GM21576 (cell line): ENCODE measurements around the gene CFAP299.
A peak's percentile ranks its signal among the peaks of the same experiment; 100 is the strongest.
"Not testable (repeated sequence)": the region's sequence is repeated elsewhere in the genome, so short reads cannot be mapped to it uniquely, and the experiment has no call there.

Experiments used
- ATAC-seq: cut with Tn5 transposase; IDR thresholded peaks from one replicate; pipeline ENCODE4 v1.9.1; 2021; ENCODE audit warnings: mild to moderate bottlenecking, moderate library complexity; ENCODE audit not compliant: unreplicated experiment

The CFAP299 gene

GRCh38 chr4:80439294-80440061 lies 103.9 kb downstream of the CFAP299 start:
- not testable (repeated sequence) for ATAC-seq

DNA sequence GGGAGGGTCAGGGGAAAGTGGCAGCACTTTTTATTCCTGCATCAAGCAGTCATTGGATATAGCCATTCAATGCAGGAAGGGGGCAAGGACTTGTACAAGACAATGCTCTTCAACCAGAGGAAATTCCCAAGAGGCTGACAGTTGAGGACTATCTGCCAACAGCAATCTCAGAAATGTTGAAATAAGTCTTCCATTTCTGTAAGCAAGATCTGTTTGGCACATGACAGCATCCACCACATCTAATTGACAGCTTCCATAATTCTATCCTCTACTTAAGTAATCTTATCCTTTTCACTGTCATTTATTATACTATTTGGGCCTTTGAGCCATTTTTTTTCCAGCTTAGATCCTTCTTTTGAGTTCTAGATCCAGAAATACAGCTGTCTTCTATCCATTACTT lies 110.7 kb downstream of the CFAP299 start:
- no peak for ATAC-seq

DNA sequence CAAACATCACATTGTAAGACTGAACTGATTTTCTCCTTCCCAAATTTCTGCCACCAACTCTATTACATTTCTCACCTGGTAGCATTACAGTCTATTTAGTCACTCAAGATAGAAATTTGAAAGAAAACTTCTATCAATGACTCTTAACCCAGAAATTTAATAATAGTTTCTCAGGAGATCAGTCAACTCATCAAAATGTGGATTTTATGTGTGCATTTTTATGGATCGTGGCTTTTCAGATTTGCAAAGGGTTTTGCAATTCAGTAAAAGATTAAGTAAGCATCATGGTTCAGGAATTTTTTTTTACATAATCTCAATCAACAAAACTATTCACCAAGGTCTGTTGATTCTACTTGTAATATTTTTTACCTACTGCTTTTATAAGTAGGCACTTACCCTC lies 111.1 kb downstream of the CFAP299 start:
- ATAC-seq, result no peak

DNA sequence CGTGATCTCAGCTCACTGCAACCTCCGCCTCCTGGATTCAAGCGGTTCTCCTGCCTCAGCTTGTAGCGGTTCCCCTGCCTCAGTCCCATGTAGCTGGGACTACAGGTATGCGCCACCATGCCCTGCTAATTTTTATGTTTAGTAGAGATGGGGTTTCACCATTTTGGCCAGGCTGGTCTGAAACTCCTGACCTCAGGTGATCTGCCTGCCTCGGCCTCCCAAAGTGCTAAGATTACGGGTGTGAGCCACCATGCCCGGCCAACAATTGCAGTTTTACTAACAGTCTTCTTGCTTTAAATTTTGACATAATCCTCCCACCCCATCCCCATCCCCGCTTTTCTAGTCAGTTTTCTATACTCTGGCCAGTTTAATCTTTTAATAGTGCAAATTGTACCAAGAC lies 112.0 kb downstream of the CFAP299 start:
- no peak for ATAC-seq

DNA sequence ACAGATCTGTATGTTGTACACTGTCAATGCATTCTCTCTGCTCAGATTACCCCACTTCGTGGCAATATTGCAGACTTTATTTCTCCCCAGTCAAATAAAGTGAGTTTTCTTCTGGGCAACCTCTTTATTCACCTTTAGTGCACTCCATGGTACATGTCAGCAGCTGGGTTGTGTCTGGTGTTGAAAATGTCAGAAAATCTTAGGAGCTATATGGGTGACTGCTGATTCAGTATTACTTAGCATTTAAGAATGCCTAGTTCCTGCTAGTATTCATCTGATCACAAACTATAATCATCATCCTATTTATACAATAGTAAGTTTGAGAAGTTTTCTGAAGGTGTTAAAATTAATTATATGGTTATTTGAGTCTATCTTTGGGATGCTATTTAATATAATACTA lies 112.5 kb downstream of the CFAP299 start:
- no peak for ATAC-seq

DNA sequence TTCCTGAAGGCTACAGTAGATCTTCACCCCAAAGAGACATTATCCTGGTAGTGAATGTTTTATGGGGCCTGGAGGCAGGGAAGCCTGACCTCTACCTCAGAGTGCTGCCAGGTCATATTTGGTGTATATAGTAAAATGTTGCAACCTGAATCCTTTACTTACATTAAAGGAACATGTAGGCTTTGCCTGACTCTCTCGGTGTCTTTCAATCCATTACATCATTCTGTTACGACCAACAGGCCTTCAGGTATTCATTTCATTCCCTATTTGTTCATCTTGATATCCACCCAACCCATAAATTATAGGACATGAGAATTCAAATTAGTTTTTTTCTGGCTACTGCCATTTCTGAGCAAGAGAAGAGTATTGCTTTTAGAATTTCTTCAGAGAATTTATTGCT lies 116.5 kb downstream of the CFAP299 start:
- no peak for ATAC-seq

GRCh38 chr4:80452768-80453167 lies 117.2 kb downstream of the CFAP299 start:
- no peak for ATAC-seq

- ATAC-seq, result no peak
Measured at GRCh38 chr4:80454040-80454439, 118.5 kb downstream of the CFAP299 start.

GRCh38 chr4:80454556-80454955 lies 119.0 kb downstream of the CFAP299 start:
- ATAC-seq, result no peak

DNA sequence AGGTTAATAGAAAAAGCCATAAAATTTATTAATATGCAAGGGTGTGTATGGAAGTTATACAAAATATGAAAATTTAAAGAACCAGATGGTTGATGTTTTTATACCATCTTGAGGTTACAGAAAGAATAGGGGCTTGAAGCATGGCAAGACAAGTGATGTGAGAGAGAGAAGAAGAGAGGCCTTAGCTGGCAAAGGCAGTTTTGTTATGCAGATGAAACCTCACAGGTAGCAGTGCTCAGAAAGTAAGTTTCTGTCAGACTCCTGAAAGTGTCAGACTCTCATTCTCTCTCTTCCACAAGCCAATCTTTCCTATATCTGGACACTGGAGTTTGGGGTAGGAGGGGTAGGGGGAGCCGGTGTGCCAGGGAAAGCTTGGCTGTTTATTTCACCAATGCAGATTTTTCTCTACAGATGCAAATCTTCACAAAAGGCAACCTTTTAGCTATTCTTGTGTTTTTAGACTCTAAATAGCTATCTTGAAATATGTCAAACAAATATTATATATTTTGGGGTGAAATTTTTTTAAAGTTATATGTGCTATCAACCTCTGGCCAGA lies 124.5 kb downstream of the CFAP299 start:
- ATAC-seq, result no peak

DNA sequence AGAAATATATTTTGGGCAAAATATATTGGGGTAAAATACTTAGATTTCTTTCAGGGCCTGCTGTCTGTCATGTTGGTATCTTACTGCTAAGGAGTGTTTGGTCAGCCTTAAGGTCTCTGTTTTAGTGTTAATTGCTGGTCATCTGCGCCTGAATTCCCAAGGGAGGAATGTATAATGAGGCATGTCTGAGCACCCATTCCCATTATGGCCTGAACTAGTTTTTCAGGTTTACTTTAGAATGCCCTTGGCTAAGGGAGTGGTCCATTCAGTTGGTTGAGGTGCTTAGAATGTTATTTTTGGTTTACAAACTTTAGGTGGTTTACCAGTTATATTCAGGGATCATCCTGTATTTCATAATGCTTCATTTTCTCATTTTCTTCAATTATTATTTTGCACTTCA lies 125.9 kb downstream of the CFAP299 start:
- ATAC-seq, result no peak

DNA sequence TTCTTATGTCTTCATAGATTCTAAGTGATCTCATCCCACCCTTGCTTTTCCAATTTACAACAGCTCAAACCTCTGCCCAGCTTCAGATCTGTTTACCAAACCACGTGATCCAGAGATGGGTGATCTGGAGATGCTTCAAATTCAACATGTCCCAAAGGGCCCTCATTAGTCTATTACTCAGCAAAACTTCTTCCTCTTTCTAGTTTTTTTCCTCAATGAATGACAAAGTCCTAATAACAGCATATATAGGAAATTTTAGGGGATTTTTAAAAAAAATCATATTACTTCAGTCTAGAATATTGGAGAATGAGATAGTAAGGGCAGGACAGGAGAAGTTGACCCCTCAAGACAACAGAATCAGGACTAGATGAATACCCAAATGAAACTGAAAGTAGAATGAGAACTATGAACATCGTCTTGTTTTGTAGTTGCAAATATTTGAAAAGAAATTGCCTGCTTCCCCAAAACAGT lies 127.1 kb downstream of the CFAP299 start:
- ATAC-seq, result no peak

DNA sequence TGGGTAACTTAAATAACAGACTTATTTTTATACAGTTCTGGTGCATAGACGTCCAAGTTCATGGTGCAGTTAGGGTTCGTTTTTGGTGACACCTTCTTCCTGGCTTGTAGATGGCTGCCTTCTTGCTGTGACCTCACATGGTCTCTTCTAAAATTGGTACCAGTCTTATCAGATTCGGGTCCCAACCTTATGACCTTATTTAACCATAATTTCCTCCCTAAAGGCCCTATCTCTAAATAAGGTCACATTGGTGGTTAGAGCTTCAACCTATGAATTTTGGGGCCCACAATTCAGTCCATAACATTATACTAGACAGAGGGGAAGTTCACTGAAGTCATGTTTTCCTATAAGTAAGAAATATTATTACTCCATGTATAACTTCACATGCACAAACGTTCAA lies 128.0 kb downstream of the CFAP299 start:
- ATAC-seq, result no peak

- ATAC-seq, result no peak
Measured at GRCh38 chr4:80465238-80465637, 129.7 kb downstream of the CFAP299 start.

DNA sequence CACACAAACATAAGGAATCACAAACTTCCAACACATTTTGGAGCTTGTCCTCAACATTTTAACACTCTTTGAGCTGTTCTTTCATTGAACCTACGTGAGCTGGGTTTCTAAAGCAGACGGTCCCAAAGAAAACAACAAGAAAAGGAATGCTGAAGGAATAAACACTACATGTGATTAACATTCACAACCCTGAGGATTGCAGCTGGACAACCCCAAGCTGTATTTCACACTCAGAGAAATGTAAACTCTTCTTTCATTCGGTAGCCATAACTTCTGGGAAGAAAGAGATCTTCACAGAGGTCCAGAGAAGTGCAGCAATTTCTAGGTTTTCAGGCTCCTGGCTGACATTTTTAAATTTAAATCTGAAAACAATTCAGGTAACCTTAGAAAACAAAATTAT lies 130.2 kb downstream of the CFAP299 start:
- no peak for ATAC-seq

DNA sequence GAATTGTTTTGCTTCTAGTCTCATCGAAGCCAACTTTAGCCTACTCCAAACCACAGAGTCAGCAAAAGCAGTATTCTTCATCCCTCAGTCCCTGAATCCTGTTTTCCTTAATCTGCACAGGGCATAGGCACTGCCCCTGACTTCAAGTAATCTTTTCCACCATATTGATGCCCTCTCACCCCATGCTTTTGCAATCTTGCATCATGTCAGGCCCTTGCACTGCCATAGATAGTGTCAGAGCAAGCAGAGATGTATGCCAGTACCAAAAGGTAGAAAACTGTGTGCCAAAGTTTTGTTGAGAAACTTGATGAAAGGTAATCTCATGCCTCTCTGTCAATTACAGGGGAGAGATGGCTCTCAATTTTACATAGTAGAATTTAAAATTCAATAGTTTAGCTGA lies 131.1 kb downstream of the CFAP299 start:
- ATAC-seq, result no peak

DNA sequence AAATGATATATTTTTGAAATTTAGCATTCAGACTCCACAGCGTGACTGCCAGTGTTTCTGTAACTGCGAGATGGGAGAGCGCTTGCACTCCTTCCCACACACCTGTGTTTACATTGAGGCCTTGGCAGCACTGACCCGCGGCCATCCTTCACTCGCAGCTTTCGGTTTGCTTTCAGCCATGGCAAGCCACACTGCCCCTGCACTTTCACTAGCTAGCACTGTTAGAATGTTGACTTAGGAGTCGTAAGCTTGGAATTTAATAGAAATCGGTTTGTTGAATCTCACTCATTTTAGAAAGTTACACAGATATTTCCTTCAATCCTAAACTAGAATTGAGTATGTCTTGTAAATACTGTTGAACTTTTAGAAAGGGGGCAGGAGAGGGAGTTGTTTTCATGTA lies 136.2 kb downstream of the CFAP299 start:
- ATAC-seq, result no peak

DNA sequence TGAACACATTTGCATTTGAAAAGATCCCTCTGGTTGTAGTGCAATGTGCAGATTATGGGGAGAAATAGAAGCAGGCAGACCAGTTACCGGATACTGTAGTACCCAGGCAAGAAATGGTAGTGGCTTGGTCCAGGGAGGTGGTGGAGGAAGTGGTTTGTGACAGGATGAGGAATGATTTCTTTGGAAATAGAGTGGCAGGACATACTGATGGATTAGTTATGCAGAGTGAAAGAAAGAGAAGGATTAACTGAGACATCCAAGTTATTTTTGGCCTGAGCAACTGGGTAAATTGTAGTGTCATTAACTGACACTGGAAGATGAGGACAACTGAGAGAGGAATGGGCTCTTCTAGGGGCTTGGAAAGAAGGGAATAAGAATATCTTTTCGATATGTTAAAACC lies 139.7 kb downstream of the CFAP299 start:
- no peak for ATAC-seq

DNA sequence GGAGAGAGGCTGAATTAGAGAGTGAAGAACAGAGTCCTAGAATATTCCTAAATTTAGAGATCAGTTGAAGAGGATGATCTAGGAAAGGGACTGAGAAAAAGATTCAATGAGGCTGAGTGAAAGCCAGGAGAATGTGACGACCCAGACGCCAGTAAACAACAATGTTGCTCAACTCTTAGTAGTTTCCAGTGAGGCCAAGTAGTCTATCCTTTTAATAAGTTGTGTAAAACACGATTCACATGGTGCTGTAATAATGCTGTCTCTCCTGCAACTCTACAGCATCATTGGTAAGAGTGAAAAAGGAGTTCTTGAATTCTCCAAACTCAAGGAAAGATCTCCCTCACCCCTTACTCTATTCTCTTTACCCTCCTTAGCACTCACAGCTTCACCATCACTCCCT lies 140.3 kb downstream of the CFAP299 start:
- ATAC-seq, result no peak

DNA sequence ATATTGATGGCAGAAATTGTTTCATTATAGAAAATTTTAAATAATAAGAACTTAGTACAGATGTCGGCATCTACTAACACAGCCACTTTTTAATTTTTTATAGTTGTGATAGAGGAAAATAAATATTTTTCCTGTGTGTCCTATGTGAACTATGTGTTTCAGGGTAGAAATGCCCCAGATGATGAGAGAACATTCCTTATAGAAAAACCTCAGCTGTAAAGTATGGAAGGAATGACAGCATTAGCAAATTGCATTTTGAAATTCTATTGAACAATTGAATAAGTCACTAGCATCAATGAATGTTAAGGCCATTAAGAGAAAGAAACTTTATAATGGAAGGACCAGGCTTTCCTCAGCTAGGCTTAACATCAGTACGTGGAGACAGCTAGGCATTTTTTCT lies 149.2 kb downstream of the CFAP299 start:
- no peak for ATAC-seq

- ATAC-seq, result no peak
Measured at GRCh38 chr4:80486603-80487002, 151.1 kb downstream of the CFAP299 start.

GRCh38 chr4:80489798-80490197 lies 154.3 kb downstream of the CFAP299 start:
- ATAC-seq, result no peak

- ATAC-seq, result peak; percentile 60
Measured at GRCh38 chr4:80492761-80493160, 157.2 kb downstream of the CFAP299 start.
